Colonic mucosa (tissue), 4 donors: ENCODE measurements around the gene TM4SF5. TPM values are rescaled to one million over a fixed set of nuclear protein-coding genes. Genes with fewer than 3 reads are reported as not detected.

Source experiments
- DNase-seq: peaks from one replicate; pipeline ENCODE4 v3.0.0-alpha.2; 2020
- H3K27ac ChIP-seq: fragments of 200-600 bp; one replicate; pipeline ENCODE4 v1.8.0; 2021
- H3K27me3 ChIP-seq: fragments of 200-600 bp; one replicate; pipeline ENCODE4 v1.8.0; 2021
- H3K36me3 ChIP-seq: fragments of 200-600 bp; one replicate; pipeline ENCODE4 v1.8.0; 2021
- H3K4me1 ChIP-seq: fragments of 200-600 bp; one replicate; pipeline ENCODE4 v1.8.0; 2021; ENCODE audit warnings: mild to moderate bottlenecking
- H3K4me3 ChIP-seq: fragments of 200-600 bp; one replicate; pipeline ENCODE4 v1.8.0; 2021
- H3K9ac ChIP-seq, 2 donors: one replicate each; pipeline ENCODE4 v1.7.0; 2013; ENCODE audit warnings: control low read depth in 2 of 2, low read depth in 2 of 2, low read length in 2 of 2
- H3K9me3 ChIP-seq: fragments of 200-600 bp; one replicate; pipeline ENCODE4 v1.8.0; 2021
- intact Hi-C: fragments of 100-400 bp; cut with DNase I; formaldehyde crosslinking; loops from one replicate; pipeline ENCODE4 v1.14.1; 2022
- total RNA-seq, 2 donors: library from RNA; stranded (reverse); fragmentation: NEBNext Ultra II Directional in 1 of 2; extraction: Animal tissue kit (Norgen Biotek cat#: 25700) in 1 of 2; gene quantifications; one replicate each; pipeline ENCODE4 v1.2.1, GENCODE V29; 2021
- TF ChIP-seq, protein P1 (sequence below): fragments of 200-600 bp; IDR thresholded peaks from one replicate; pipeline ENCODE4 v1.8.0; 2022; ENCODE audit warnings: antibody characterized with exemption, mild to moderate bottlenecking
- donor health status: healthy.
- donor health status: DM: no; HTN: no; CAD: no.
- donor health status: DM: no; HTN: no; CAD: no.

TM4SF5 gene
- total RNA-seq, 2 donors from 2014 or later, result 15.1 to 37.7 TPM

DNA sequence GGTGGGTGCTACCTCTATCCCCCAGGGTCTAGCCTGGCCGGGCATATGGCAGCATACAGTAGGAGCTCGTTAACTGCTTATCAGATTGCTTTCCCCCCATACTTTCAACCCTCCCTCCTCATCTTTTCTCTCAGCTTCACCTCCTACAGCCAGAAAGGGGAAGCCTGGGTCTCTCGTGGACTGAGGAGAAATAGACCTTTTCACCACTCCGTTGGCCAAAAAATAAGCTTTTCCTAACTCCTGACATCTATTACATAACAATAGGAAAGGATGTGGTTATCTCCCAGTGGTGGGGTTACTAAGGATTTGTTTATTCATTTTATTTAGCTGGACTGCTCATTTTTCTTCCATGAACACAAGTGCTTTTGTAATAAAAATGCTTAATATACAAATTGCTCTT is 23.0 kb upstream of the TM4SF5 start:
- intact Hi-C loops, result no loop called here
- no peaks in the 10 kb centered on the region for H3K36me3 ChIP-seq

DNA sequence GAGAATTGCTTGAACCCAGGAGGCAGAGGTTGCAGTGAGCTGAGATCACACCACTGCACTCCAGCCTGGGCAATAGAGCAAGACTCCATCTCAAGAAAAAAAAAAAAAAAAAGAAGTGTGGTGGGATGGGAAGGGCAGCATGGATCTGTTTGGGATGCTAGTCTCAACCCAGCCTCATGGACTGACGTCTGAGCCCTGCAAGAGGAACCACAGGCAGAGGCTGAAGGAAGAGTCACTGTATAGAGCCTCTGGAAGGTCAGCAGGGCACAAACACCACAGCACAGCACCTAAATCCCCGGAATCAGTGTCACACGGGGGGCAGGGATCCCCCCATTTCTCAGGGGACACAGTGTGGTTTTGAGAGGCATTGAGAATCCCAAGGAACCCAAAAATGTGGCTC is 21.1 kb upstream of the TM4SF5 start:
- H3K4me1 ChIP-seq, result peaks cover under 1% of the 10 kb centered on the region
- no peaks in the 10 kb centered on the region for H3K27me3 ChIP-seq

More for the DNA sequence above, 23.0 kb upstream of the TM4SF5 start:
- TF ChIP-seq, protein P1, sequence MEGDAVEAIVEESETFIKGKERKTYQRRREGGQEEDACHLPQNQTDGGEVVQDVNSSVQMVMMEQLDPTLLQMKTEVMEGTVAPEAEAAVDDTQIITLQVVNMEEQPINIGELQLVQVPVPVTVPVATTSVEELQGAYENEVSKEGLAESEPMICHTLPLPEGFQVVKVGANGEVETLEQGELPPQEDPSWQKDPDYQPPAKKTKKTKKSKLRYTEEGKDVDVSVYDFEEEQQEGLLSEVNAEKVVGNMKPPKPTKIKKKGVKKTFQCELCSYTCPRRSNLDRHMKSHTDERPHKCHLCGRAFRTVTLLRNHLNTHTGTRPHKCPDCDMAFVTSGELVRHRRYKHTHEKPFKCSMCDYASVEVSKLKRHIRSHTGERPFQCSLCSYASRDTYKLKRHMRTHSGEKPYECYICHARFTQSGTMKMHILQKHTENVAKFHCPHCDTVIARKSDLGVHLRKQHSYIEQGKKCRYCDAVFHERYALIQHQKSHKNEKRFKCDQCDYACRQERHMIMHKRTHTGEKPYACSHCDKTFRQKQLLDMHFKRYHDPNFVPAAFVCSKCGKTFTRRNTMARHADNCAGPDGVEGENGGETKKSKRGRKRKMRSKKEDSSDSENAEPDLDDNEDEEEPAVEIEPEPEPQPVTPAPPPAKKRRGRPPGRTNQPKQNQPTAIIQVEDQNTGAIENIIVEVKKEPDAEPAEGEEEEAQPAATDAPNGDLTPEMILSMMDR, result no peak
- H3K9me3 ChIP-seq, result no peaks in the 10 kb centered on the region
- no peak overlapping the region for H3K9ac ChIP-seq
- no peaks in the 10 kb centered on the region for H3K27me3 ChIP-seq
- H3K27ac ChIP-seq, result no peak overlapping the region
- H3K4me1 ChIP-seq, result peaks cover 3% of the 10 kb centered on the region
- DNase-seq, result no peak
- no peak overlapping the region for H3K4me3 ChIP-seq

DNA sequence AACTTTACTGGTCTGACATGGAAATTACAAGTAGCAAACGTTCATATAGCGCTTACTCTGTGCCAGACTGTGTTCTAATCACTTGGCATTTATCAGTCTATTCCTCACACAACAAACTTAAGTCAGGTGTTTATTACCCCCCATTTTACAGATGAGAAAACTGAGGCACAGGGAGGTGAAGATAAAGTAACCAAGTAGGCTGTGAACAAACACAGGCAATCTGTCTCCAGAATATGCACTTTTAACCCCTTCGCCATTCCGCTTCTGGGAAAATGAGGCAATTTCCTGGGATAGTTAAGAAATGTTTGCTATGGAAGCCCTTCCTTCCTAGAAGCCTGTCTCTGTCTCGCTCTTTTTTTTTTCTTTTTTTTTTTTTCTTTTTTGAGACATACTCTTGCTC is 19.8 kb upstream of the TM4SF5 start:
- TF ChIP-seq, protein P1, result no peak
- H3K27ac ChIP-seq, result no peak overlapping the region
- intact Hi-C loops, result no loop called here
- no peaks in the 10 kb centered on the region for H3K27me3 ChIP-seq
- no peaks in the 10 kb centered on the region for H3K36me3 ChIP-seq
- H3K4me1 ChIP-seq, result no peaks in the 10 kb centered on the region
- H3K9me3 ChIP-seq, result no peaks in the 10 kb centered on the region
- no peak overlapping the region for H3K4me3 ChIP-seq
- no peak overlapping the region for H3K9ac ChIP-seq
- no peak for DNase-seq

More for the DNA sequence above, 21.1 kb upstream of the TM4SF5 start:
- H3K36me3 ChIP-seq, result no peaks in the 10 kb centered on the region
- H3K4me3 ChIP-seq, result no peak overlapping the region
- H3K9me3 ChIP-seq, result no peaks in the 10 kb centered on the region
- no peak for DNase-seq
- TF ChIP-seq, protein P1, result no peak
- H3K9ac ChIP-seq, result no peak overlapping the region
- intact Hi-C loops, result no loop called here
- H3K27ac ChIP-seq, result no peak overlapping the region

DNA sequence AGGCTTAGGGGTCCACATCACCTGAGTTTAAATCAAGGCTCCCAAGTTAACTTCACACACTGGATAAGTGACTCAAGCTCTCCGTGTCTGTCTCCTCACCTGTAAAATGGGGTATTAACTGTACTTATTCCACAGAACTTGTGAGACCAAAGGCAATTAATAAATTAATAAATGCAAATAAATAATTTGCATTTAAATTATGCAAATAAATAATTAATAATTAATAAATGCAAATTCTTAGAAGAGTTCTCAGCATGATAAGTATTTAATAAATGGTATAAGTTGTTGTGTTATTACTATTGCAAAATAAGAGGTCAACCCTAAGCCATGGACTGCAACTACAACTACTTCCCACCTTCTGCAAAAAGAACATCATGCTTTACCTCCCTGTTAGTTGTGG is 18.3 kb upstream of the TM4SF5 start:
- Histone ChIP-seq H3K36me3 (no peaks in the 10 kb centered on the region), H3K9me3 (no peaks in the 10 kb centered on the region), H3K4me1 (no peaks in the 10 kb centered on the region), H3K9ac (no peak overlapping the region), H3K27ac (no peak overlapping the region), H3K4me3 (no peak overlapping the region), H3K27me3 (no peaks in the 10 kb centered on the region)
- intact Hi-C loops, result no loop called here
- no peak for DNase-seq
- TF ChIP-seq, protein P1, result no peak

DNA sequence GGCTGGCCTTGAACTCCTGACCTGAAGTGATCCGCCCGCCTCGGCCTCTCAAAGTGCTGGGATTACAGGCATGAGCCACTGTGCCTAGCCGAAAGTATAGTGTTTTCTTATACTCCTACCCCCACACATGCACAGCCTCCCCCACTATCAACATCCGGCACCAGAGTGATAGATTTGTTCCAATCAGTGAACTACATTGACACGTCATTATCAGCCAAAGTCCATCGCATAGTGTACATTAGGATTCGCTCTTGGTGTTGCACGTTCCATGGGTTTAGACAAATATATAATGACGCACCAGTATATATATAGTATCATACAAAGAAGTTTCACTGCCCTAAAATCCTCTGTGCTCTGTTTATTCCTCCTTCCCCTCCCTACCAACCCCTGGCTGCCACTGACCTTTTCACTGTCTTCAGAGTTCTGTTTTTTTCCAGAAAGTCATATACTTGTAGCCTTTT is 11.9 kb upstream of the TM4SF5 start:
- intact Hi-C loops, result no loop called here
- TF ChIP-seq, protein P1, result no peak
- Histone ChIP-seq H3K27ac (no peak overlapping the region), H3K4me1 (no peaks in the 10 kb centered on the region), H3K9ac (no peak overlapping the region), H3K36me3 (no peaks in the 10 kb centered on the region), H3K4me3 (no peak overlapping the region), H3K9me3 (no peaks in the 10 kb centered on the region), H3K27me3 (no peaks in the 10 kb centered on the region)
- DNase-seq, result no peak
